HepG2 (cell line): ENCODE results near the gene INF2. TPM values are rescaled to one million over a fixed set of nuclear protein-coding genes. Genes with fewer than 3 reads are reported as not detected.

Experiments
- AHDC1 ChIP-seq: sonication (generic); formaldehyde crosslinking; IDR thresholded peaks from 2 replicates; pipeline ENCODE4 v1.5.1; 2020; ENCODE audit warnings: mild to moderate bottlenecking, missing genetic modification reagents, borderline replicate concordance
- HCFC1 ChIP-seq: fragments of 150-350 bp; IDR thresholded peaks from 2 replicates; pipeline ENCODE4 v1.6.1; 2014; ENCODE audit warnings: low read depth, low read length
- MAZ ChIP-seq, 2 experiments: sonication (generic) in 1 of 2; formaldehyde crosslinking in 1 of 2; IDR thresholded peaks; 2 replicates each; pipeline versions ENCODE4 v1.5.0 to v1.6.1; 2012 to 2020; ENCODE audit warnings: low read depth in 2 of 2, mild to moderate bottlenecking in 2 of 2, borderline replicate concordance in 1 of 2, improper control_type of control experiment in 1 of 2, low read length in 1 of 2, missing genetic modification reagents in 1 of 2, moderate library complexity in 1 of 2
- NFKB2 ChIP-seq: sonication (generic); formaldehyde crosslinking; IDR thresholded peaks from 2 replicates; pipeline ENCODE4 v1.4.0; 2020; ENCODE audit warnings: missing genetic modification reagents, borderline replicate concordance
- PREB ChIP-seq: sonication (generic); formaldehyde crosslinking; IDR thresholded peaks from 2 replicates; pipeline ENCODE4 v1.4.0; 2020; ENCODE audit warnings: missing genetic modification reagents
- RFX5 ChIP-seq: IDR thresholded peaks from 2 replicates; pipeline ENCODE4 v1.6.1; 2011; ENCODE audit warnings: low read depth, low read length, improper control_type of control experiment
- THAP7 ChIP-seq: sonication (generic); formaldehyde crosslinking; IDR thresholded peaks from 2 replicates; pipeline ENCODE4 v1.8.1; 2023; ENCODE audit warnings: mild to moderate bottlenecking, missing genetic modification reagents
- ZMAT3 ChIP-seq: sonication (generic); formaldehyde crosslinking; conservative IDR thresholded peaks from 2 replicates; pipeline ENCODE4 v1.7.0; 2021; ENCODE audit warnings: missing genetic modification reagents
- ZNF562 ChIP-seq: sonication (generic); formaldehyde crosslinking; IDR thresholded peaks from 2 replicates; pipeline ENCODE4 v1.8.0; 2022; ENCODE audit warnings: missing genetic modification reagents, borderline replicate concordance
- ZNF564 ChIP-seq: sonication (generic); formaldehyde crosslinking; IDR thresholded peaks from 2 replicates; pipeline ENCODE4 v1.8.1; 2023; ENCODE audit warnings: mild to moderate bottlenecking, missing genetic modification reagents
- ZNF644 ChIP-seq: IDR thresholded peaks from 2 replicates; pipeline ENCODE4 v1.6.1; 2016; ENCODE audit warnings: low read depth
- ZNF646 ChIP-seq: sonication (generic); formaldehyde crosslinking; IDR thresholded peaks from 2 replicates; pipeline ENCODE4 v1.9.0; 2021; ENCODE audit warnings: mild to moderate bottlenecking, missing genetic modification reagents
- ZNF703 ChIP-seq: sonication (generic); formaldehyde crosslinking; IDR thresholded peaks from 2 replicates; pipeline ENCODE4 v1.5.1; 2020; ENCODE audit warnings: missing genetic modification reagents, mild to moderate bottlenecking, moderate library complexity, borderline replicate concordance
- ZNF773 ChIP-seq: sonication (generic); formaldehyde crosslinking; IDR thresholded peaks from 2 replicates; pipeline ENCODE4 v1.4.0; 2020; ENCODE audit warnings: missing genetic modification reagents, borderline replicate concordance
- polyA plus RNA-seq, 8 experiments: library from polyadenylated mRNA; depleted of rRNA in 3 of 8; stranded (reverse) in 7 of 8; unstranded in 1 of 8; fragments of >200 nt; fragmentation: Illumina TruSeq in 4 of 8; extraction: Trizol in 4 of 8; gene quantifications; 2 replicates each; pipeline versions ENCODE4 v1.2.1 to v1.2.3, GENCODE V29; 2011 to 2016; ENCODE audit warnings: low read depth in 4 of 8, missing spikeins in 1 of 8, mixed read lengths in 1 of 8; ENCODE audit not compliant: insufficient read depth in 1 of 8
- total RNA-seq, 5 experiments: library from RNA; depleted of rRNA; stranded (reverse); fragments of >200 nt; fragmentation: Illumina TruSeq; extraction: Trizol; gene quantifications; 2 replicates each; pipeline ENCODE4 v1.2.3, GENCODE V29; 2016; ENCODE audit warnings: low read depth in 1 of 5

The INF2 gene
- total and polyA plus RNA-seq, 2 of the 13 experiments (the other 11 are each of a cell fraction or from before 2014, with no cell fraction given): 16.4 to 26.4 TPM

- TF ChIP-seq RFX5 (no peak), PREB (CRISPR knock-in tag) (no peak), ZNF703 (CRISPR knock-in tag) (no peak), ZNF562 (CRISPR knock-in tag) (no peak), MAZ (IDR thresholded peaks at IDR 0.05; ENCODE audit: borderline replicate concordance, low read depth, low read length) (no peak), MAZ (CRISPR knock-in tag; IDR thresholded peaks at IDR 0.05; ENCODE audit: low read depth) (peak; percentile 44), ZNF646 (CRISPR knock-in tag) (no peak), HCFC1 (no peak), ZMAT3 (CRISPR knock-in tag) (no peak; the same call in 1 of the 2 replicates), ZNF773 (CRISPR knock-in tag) (no peak), AHDC1 (CRISPR knock-in tag) (no peak), THAP7 (CRISPR knock-in tag) (no peak), ZNF564 (CRISPR knock-in tag) (no peak; the same call in 1 of the 2 replicates), ZNF644 (CRISPR knock-in tag) (no peak), NFKB2 (CRISPR knock-in tag) (no peak)
Measured at GRCh38 chr14:104689109-104689880, at the start of gene INF2 (continued).
